ENCODE data around the gene ANKRD10.

GRCh38 chr13:110845520-110845919 lies 69.3 kb downstream of the ANKRD10 start:
- no peak for TF ChIP-seq POLR2A (IDR thresholded peaks at IDR 0.05)
- TF ChIP-seq, protein P1, sequence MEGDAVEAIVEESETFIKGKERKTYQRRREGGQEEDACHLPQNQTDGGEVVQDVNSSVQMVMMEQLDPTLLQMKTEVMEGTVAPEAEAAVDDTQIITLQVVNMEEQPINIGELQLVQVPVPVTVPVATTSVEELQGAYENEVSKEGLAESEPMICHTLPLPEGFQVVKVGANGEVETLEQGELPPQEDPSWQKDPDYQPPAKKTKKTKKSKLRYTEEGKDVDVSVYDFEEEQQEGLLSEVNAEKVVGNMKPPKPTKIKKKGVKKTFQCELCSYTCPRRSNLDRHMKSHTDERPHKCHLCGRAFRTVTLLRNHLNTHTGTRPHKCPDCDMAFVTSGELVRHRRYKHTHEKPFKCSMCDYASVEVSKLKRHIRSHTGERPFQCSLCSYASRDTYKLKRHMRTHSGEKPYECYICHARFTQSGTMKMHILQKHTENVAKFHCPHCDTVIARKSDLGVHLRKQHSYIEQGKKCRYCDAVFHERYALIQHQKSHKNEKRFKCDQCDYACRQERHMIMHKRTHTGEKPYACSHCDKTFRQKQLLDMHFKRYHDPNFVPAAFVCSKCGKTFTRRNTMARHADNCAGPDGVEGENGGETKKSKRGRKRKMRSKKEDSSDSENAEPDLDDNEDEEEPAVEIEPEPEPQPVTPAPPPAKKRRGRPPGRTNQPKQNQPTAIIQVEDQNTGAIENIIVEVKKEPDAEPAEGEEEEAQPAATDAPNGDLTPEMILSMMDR (IDR thresholded peaks at IDR 0.05): no peak
